ENCODE data around the gene RIN1. TPM values are rescaled to one million over a fixed set of nuclear protein-coding genes. Genes with fewer than 3 reads are reported as not detected.
"Not testable (repeated sequence)": the region's sequence is repeated elsewhere in the genome, so short reads cannot be mapped to it uniquely, and the experiment has no call there.

The RIN1 gene
- total RNA-seq, 1 donor from 2014 or later: 1.6 TPM

DNA sequence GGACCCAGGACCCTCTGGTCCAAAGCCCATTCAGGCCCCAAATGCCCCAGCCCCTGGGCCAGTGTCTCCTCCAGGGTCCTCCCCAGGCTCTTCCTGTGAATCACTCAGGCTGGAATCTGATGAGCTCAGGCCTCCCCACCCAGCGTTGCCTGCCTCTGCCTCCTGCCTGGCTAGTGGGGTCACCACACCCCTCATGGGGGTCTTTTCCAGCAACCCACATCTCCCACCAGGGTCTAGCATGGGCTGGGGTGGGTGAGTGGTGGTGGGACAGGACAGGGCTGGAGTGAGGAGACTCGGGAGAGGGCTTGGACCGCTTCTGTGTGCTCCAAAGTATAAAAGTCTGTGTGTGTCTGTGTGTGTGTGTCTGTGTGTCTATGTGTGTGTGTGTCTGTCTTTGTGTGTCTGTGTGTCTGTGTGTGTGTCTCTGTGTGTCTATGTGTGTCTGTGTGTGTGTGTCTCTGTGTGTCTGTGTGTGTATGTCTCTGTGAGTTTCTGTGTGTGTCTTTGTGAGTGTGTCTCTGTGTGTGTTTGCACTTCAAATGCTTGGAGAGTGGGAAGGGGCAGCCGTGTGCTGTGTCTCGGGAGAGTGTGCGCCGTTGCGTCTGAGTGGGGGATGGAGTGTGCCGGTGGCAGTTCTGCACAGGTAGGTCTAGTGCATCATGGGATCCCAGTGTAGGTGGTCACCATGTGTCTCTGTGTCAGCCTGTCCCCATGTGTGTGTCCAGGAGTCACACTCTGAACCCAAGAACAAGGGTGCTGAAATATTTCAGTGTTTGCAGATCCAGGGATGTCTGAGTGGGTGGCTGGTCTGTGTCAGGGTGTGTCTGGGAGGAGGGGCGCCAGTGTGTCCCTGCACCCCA lies 8.8 kb downstream of the RIN1 start:
- ATAC-seq: peak; percentile 30
- DNase-seq (ENCODE audit: missing footprints): peak; percentile 58
- intact Hi-C loops (cut with DNase I): loop anchor here (1.0 kb wide), 1 partner anchor 15 kb away; no protein-coding TSS in a partner anchor

DNA sequence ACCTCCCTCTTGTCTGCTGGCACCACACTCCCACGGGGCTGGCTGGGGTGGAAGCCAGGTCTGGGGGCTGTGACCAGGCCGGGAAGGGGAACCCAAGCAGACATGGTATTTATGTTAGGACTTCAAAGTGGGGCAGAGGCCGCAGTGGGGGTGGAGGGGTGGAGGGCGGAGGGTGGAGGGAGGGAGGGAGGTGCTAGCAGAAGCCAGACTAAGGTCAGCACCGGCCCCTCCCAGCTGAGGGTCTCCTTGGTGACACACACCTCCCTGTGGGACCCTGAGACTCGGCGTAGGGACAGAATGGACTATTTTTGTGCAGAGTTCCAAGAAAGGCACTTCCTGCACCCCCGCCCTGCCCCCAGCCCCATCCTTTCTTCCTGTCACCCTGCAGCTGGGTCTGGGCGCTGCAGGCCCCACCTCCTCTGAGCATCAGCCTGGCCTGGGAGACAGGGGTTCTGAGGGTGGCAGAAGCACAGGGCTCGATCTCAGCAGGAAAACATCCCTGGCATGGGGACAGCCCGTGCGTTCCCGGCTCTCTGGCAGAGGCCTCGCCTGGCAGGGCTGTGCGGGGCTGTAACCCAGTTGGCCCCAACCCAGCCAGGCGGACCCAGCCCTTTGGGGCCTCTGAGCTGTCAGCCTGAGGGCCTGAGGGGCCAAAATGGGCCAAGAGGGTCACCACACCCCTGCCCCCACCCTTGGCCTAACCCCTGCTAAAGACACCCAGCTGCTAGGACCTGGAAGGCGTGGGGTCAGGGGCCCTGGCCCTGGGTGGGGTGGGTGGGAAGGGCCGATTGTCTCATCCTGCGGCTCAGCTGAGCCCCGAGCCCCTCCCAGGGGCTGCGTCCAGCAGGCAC lies 9.7 kb downstream of the RIN1 start:
- intact Hi-C loops (cut with DNase I): no loop called here
- ATAC-seq: peak; percentile 62
- DNase-seq (ENCODE audit: missing footprints): peak; percentile 83

DNA sequence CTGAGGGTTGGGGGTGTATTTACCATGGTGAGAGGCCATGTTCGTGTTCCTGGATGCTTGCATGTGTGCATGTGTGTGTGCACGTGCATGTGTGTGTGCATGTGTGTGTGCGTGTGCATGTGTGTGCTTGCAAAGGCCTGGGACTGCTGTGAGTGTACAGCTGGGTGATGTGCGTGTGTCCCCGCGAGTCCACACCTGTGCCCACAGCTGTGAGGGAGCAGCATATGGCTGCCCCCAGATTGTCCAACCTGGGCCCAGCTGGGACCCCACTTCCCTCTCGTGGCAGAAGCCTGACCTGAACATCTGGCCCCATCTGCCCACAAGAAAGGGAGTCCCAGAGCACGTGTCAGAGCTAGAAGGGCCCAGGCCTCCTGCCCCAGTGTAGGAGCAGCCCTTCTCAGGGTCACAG lies 11.0 kb downstream of the RIN1 start:
- ATAC-seq: no peak
- DNase-seq (ENCODE audit: missing footprints): peak; percentile 49
- intact Hi-C loops (cut with DNase I): no loop called here

DNA sequence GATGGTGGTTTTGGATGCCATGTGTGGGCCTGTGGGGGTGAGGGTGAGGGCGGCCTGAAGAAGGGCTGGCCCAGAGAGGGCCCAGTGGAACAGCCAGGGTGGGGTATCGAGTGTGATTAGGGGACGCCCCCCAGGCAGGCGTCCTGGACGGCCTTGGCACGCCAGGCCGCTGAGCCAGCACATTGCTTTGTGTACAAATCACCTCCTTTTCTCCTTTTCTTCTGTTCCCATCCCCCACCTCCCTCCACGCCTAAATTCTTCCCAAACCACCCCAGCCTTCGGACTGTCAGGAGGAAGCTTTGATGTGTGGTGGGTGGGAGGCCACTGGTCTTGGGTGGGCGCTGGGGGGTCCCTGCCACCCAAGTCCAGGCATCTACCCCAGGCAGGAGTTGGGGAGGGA lies 11.6 kb downstream of the RIN1 start:
- DNase-seq (ENCODE audit: missing footprints) (peak; percentile 55), ATAC-seq (no peak)
- intact Hi-C loops (cut with DNase I): no loop called here

DNA sequence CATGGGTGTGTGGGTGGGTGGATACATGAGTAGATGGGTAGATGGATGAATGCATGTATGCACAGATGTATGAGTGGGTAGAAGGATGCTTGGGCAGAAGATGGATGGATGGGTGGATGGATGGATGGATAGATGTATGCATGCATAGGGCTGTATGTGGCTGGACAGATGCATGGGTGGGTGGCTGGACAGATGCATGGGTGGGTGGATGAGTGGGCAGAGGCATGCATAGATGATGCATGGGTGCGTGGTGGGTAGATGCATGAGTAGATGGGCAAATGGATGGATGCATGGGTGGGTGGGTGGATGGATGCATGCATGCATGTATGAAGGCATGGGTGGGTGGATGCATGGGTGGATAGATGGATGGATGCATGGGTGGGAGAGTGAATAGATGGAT lies 12.6 kb downstream of the RIN1 start:
- ATAC-seq (no peak), DNase-seq (ENCODE audit: missing footprints) (peak; percentile 32)
- intact Hi-C loops (cut with DNase I): no loop called here

DNA sequence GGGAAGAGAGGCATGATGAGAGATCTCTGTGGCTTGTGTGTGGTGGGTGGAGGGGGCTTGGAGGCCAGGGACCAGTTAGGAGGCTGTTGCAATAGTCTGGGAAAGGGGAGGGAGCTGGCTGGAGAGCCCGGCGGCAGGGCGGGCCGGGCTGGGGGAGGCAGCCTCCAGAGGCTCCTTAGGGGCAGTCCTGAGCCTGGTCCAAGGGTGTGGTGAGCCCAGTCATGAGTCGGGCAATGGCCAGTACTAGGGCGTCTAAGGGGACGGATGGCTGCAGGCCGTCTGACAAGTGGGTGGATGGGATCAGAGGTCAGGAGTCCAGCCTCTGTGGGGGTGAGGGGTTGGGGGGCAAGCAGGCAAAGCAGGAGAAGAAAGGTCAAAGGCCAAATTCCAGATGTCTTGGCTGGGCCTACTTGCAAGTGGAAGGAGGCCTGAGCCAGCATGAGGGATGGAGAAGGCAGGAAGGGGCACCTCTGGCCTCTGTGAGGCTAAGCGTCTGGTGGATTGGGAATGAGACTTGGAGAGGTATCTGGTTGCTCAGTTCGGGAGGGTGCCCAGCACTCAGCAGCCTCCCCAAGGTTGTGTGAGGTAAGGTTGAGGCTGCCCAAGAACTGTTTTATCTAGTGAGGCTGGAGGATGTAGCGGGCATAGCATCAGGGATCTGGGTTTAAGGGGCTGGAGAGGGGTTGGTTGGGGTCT lies 13.4 kb downstream of the RIN1 start:
- peak; percentile 78 for ATAC-seq
- peak; percentile 85 for DNase-seq (ENCODE audit: missing footprints)
- intact Hi-C loops (cut with DNase I): no loop called here

DNA sequence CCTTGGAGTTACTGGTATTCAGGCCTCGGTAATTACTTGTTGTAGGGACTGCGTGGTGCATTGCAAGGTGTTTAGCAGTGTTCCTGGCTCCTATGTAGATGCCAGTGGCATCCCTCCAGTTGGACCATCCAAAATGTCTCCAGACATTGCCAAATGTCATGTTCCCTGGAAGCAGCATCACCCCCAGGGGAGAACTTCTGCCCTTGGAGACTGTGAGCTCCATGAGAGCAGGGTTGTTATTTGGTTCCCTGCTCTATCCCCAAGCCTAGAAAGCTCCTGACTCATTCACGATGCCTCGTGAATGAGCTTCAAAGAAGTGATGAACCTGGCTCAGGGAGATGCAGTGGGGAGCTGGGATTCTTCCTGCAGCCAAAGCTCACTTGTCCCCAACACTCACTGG lies 14.6 kb downstream of the RIN1 start:
- no peak for ATAC-seq
- intact Hi-C loops (cut with DNase I): no loop called here
- no peak for DNase-seq (ENCODE audit: missing footprints)

DNA sequence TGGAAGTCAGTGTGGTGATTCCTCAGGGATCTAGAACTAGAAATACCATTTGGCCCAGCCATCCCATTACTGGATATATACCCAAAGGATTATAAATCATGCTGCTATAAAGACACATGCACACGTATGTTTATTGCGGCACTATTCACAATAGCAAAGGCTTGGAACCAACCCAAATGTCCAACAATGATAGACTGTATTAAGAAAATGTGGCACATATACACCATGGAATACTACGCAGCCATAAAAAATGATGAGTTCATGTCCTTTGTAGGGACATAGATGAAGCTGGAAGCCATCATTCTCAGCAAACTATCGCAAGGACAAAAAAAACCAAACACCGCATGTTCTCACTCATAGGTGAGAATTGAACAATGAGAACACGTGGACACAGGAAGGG lies 15.5 kb downstream of the RIN1 start:
- ATAC-seq; DNase-seq (ENCODE audit: missing footprints); intact Hi-C loops (cut with DNase I): not testable (repeated sequence)

DNA sequence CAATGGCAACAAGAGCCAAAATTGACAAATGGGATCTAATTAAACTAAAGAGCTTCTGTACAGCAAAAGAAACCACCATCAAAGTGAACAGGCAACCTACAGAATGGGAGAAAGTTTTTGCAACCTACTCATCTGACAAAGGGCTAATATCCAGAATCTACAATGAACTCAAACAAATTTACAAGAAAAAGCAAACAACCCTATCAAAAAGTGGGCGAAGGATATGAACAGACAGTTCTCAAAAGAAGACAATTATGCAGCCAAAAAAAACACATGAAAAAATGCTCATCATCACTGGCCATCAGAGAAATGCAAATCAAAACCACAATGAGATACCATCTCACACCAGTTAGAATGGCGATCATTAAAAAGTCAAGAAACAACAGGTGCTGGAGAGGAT lies 15.9 kb downstream of the RIN1 start:
- intact Hi-C loops (cut with DNase I); ATAC-seq; DNase-seq (ENCODE audit: missing footprints): not testable (repeated sequence)

DNA sequence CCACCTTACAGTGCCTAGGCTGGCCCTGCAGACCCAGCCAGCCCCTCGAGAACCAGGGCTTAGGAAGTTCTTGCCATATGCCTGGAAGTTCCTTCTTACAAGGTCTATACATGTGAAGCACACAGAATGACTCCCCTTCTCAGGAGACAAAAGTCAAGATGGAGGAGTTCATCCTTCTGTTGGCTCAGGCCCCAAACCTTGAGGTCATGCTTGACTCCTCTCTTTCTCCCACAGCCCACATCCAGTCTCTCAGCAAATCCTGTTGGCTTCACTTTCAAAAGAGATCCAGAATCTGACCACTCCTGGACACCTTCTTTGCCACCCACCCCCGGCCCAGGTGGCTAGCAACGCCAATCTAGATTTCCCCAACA lies 17.6 kb downstream of the RIN1 start:
- intact Hi-C loops (cut with DNase I): no loop called here
- ATAC-seq (no peak), DNase-seq (ENCODE audit: missing footprints) (peak; percentile 28)

DNA sequence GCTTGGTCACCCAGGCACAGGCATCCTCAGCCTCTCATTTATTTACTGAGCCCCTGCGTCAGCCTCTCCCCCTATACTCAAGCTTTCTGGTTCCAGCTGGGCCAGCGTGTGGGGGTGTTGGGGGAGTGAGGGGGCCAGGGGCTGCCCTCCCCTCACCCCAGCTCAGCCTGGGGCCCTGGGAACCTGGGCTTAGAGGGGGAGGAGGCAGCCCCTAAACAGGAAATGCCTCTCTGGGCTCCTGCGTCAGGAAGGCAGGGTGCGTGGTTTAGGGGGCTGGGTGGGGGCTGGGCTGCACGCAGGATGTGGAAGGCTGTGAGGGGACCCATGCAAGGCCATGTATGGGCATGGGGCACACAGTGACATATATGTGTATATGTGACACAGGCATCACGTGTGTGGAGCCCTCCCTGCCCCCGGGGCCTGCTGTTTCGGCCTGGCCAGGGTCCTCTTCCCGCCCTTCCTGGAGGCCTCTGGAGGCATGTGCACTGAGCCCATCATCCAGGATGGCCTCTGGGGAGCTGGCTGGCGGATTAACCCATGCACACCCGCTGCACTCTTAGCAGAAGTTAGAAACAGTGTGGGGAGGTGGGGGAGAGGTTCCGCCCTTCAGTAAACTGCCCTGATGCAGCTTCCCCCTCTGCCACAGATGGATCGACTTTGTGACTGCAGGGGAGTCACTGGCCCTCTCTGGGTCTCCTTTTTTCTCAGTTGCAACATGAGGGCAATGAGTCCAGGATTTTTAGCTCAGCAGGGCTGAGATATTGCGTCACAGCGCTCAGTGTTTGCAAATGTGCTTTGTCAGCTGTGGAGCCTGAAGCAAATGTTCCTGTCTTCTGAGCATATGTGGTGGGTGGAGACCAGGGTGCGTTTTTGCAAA lies 18.3 kb downstream of the RIN1 start:
- peak; percentile 87 for DNase-seq (ENCODE audit: missing footprints)
- intact Hi-C loops (cut with DNase I): no loop called here
- ATAC-seq: peak; percentile 41

DNA sequence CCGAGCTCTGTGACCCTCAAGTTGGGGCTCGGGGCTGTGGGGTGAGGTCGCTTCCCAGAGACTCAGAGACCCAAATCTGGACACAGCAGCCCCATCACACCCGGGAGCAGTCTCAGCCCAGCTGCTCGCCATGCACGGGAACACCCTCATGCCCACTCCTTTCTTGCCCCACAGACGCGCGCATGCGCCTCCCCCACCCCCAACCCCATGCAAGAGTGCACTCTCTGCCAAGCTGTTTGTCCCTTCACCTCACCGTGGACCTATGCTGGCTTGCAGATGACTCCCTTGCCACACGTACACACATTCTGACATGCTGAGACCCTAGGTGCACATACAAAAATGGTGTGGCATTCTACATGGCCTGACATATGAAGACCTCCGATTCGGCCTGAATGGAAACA lies 18.9 kb downstream of the RIN1 start:
- intact Hi-C loops (cut with DNase I): no loop called here
- peak; percentile 73 for DNase-seq (ENCODE audit: missing footprints)

DNA sequence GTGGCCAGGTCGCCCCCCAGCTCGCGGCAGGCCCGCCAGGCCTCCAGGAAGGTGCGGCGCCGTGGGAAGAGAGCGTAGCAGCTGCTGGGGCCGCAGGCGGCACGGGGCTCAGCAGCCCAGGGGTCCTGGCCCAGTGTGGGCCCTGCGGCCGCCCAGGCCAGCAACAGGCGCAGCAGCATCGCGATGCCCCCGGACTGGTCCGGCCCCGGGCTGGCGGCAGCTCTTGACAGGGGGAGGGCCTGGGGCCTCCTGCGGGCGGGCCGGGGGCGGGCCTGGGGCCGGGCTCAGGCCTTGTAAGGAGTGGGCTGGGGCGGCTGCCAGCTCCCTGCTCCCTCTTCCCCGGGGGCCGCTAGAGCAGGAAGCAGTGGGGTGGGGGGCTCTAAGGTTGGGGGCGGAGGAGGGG lies 19.4 kb downstream of the RIN1 start, which contains the start of gene CD248:
Gene CD248, minus strand, starts transcription at position 196 of the 403 bp plus-strand sequence. Its CDS starts 17 bp downstream, at position 179.
- DNase-seq (ENCODE audit: missing footprints) (peak; percentile 91), ATAC-seq (peak; percentile 58)
- intact Hi-C loops (cut with DNase I): no loop called here

More for the DNA sequence above, 18.9 kb downstream of the RIN1 start:
- peak; percentile 11 for ATAC-seq

DNA sequence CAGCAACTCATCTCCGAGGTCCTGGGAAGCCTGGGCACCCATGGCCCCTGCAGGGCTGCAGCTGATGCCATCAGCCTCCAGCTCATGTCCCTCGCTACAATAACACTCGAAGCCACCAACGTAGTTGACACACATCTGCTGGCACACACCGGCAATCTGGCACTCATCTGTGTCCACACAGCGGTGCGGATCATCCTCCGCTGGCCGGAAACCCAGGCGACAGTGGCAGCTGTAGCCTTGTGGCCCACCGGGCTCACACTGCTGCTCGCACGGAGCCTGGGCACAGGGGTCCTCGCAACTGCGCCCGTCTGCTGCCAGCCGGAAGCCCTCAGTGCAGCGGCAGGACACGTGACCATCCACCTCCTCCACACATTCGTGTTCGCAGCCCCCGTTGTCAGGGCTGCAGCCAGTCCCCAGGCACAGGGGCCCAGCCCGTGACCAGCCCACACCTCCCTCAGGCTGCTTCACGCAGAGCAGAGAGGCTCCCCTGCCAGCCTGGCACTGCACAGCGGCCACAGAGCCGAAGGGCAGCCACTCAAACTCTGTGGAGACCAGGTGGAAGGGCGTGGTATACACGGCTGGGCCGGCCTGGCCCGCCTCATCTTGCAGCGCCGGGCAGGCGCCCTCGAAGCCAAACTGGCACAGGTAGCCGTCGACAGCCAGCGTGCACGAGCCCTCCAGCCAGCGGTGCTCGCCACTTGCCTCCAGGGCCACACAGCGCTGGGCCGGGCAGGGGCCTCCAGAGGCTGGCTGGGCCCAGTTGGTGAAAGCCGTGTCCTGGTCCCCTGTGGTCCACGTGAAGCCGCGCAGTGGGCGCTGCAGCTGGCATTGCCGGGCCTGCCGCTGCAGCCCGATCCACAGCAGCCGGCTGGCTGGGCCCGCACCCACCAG lies 20.1 kb downstream of the RIN1 start:
- intact Hi-C loops (cut with DNase I): no loop called here
- DNase-seq (ENCODE audit: missing footprints) (peak; percentile 68), ATAC-seq (no peak)

DNA sequence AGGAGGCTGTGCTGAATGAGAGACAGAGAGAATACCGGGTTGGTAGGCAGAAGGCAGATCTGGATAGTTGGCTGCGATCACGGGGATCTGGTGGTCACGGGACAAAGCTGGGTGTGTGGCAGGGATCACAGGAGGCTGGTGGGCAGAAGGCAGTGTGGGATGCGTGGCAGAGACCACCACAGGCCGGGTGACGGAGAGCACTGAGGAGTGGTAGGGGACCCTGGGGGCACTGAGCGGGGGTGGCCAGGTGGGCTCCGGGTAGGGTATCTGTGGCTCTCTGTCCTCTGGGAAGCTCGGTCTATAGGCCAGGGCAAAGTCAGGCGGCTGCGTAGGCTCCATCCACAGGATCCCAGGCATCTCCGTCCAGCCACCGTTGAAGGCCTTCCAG lies 20.7 kb downstream of the RIN1 start:
- peak; percentile 54 for DNase-seq (ENCODE audit: missing footprints)
- intact Hi-C loops (cut with DNase I): no loop called here

DNA sequence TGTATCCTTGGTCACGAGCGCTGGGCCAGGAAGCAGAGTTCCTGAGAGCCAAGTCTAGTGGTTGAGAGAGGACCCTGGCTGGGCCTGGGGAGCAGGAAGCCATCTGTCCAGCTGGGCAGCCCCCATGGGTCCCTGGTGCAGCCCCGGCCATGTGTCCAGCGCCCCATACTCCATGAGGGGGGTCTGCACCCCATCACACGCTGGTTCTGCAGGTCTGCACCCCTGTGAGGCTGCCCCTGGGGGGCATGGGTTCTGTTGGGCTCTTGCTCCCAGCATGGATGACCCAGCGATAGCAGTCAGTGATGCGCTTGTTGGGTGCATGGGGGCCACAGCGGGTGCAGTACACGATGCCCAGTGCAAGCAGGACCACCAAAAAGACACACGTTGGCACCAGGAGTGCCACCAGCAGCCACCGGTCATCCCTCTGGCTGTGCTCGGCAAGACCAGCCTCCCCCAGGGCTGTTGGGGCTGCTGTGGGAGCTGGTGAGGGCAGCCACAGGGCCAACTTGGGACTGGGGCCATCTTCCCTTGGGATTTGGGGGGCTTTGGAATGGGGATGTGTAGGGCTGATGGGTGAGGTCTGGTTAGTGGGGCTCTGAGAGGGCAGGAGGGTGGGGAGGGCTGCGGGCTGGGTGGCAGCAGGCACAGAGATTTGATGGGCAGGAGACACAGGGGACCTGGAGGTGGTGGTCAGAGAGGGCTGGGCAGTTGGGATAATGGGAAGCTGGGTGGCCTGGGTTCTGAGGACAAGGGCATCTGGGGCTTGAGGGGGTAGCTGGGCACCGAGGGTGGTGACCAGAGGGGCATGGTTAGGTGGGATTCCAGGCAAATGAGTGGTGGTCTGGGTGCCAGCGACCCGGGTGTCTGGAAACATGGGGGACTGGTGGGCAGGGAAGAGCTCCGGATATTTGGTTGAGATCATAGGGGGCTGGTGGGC lies 21.4 kb downstream of the RIN1 start:
- peak; percentile 35 for DNase-seq (ENCODE audit: missing footprints)
- ATAC-seq: no peak
- intact Hi-C loops (cut with DNase I): loop anchor here (5.0 kb wide), 1 partner anchor 32 kb away; the partner anchor contains the start of genes B4GAT1 and BRMS1

More for the DNA sequence above, 20.7 kb downstream of the RIN1 start:
- no peak for ATAC-seq

Data from Right ventricle myocardium inferior (tissue), 1 donor.